ENCODE results near the gene CAPN13. TPM values are rescaled to one million over a fixed set of nuclear protein-coding genes. Genes with fewer than 3 reads are reported as not detected.

The CAPN13 gene
- total RNA-seq, 1 experiment from 2014 or later: not detected

- no peak for DNase-seq (ENCODE audit: low read depth, low spot score)
- in situ Hi-C loops (cut with HindIII; ENCODE audit: low pct_unique_long_range_greater_than_20kb, low sequenced_read_pairs): no loop called here
These were observed 123.8 kb downstream of the CAPN13 start for GRCh38 chr2:30683236-30683956.

DNA sequence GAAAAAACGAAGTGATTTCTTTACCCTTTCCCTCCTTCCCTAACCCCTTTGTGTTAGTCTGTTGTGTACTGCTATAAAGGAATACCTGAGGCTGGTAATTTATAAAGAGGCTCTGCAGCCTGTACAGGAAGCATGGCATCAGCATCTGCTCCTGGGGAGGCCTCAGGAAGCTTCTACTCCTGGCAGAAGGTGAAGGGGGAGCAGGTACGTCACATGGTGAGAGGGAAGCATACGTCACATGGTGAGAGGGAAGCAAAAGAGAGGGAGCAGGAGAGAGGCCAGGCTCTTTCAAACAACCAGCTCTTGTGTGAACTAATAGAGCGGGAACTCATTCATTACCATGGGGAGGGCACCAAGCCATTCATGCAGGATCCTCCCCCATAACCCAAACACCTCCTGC lies 126.2 kb downstream of the CAPN13 start:
- no peak for DNase-seq (ENCODE audit: low read depth, low spot score)
- in situ Hi-C loops (cut with HindIII; ENCODE audit: low pct_unique_long_range_greater_than_20kb, low sequenced_read_pairs): no loop called here

GRCh38 chr2:30680121-30680520 lies 127.1 kb downstream of the CAPN13 start:
- DNase-seq (ENCODE audit: low read depth, low spot score): no peak
- in situ Hi-C loops (cut with HindIII; ENCODE audit: low pct_unique_long_range_greater_than_20kb, low sequenced_read_pairs): no loop called here

- in situ Hi-C loops (cut with HindIII; ENCODE audit: low pct_unique_long_range_greater_than_20kb, low sequenced_read_pairs): no loop called here
- DNase-seq (ENCODE audit: low read depth, low spot score): peak; percentile 28
These were observed 127.7 kb downstream of the CAPN13 start for GRCh38 chr2:30679426-30680088.

DNA sequence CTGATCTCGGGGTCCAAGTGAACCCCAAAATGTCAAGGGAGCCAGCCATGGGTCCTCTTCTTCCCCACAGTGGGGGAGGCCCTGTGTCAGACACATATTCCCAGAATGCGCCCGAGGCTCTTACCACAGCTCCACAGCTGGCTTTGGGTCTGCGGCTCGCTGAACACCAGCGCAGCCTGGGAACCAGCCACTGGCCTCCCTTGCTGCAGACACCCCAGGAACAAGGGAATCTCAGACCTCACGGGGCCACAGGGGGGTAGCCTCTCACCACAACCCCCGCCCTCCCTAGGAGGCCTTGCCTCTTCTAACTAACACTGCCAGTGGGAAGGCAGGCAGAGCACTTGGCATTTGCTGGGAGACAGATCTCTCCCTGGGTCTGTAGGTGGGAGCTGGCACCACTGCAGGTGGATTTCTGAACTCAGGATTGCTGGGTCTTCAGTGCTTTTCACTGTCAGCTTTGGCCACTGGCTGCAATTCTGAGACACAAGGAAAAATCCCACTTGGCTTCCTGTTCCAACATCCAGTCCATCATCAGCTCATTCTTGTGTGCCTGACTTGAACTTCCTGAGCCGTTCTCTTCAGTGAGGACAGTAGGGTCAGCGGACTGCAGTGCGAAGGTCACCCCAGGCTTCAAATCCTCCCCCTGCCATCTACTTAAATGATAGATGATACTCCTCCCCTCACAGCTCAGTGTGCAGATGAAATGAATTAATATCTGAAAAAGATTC lies 128.7 kb downstream of the CAPN13 start:
- no peak for DNase-seq (ENCODE audit: low read depth, low spot score)
- in situ Hi-C loops (cut with HindIII; ENCODE audit: low pct_unique_long_range_greater_than_20kb, low sequenced_read_pairs): no loop called here

- in situ Hi-C loops (cut with HindIII; ENCODE audit: low pct_unique_long_range_greater_than_20kb, low sequenced_read_pairs): no loop called here
These were observed 129.3 kb downstream of the CAPN13 start for GRCh38 chr2:30677861-30678385.

GRCh38 chr2:30677231-30677630 lies 130.0 kb downstream of the CAPN13 start:
- no peak for DNase-seq (ENCODE audit: low read depth, low spot score)
- in situ Hi-C loops (cut with HindIII; ENCODE audit: low pct_unique_long_range_greater_than_20kb, low sequenced_read_pairs): no loop called here

More at GRCh38 chr2:30677861-30678385, 129.3 kb downstream of the CAPN13 start:
- DNase-seq (ENCODE audit: low read depth, low spot score): no peak

- in situ Hi-C loops (cut with HindIII; ENCODE audit: low pct_unique_long_range_greater_than_20kb, low sequenced_read_pairs): no loop called here
- no peak for DNase-seq (ENCODE audit: low read depth, low spot score)
These were observed 131.5 kb downstream of the CAPN13 start for GRCh38 chr2:30675758-30676157.

DNA sequence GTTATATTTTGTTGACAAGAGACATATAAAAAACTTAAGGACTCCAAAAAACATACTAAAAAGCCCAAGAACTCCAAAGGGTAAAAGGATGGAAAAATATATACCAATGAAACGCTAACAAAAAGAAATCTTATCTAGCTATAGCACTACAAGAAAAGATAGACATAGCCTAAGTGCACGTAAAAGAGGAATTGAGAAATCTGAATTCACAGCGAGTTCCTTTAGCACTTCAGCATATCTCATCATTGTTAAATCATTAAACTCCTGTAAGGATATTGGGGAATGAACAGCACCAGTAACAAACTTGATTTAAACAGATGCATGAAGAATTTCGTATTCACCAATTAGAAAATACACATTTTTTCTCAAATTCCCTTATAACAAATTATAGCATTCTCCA lies 134.1 kb downstream of the CAPN13 start:
- in situ Hi-C loops (cut with HindIII; ENCODE audit: low pct_unique_long_range_greater_than_20kb, low sequenced_read_pairs): no loop called here
- DNase-seq (ENCODE audit: low read depth, low spot score): no peak

Small RNA genes lying within 50 kb of the gene (small RNA-seq; reads per million reads assigned to genes)
- gene AC092569.1: 0 reads per million in 2 experiments
